ENCODE results near the gene USP15.

The USP15 gene

DNA sequence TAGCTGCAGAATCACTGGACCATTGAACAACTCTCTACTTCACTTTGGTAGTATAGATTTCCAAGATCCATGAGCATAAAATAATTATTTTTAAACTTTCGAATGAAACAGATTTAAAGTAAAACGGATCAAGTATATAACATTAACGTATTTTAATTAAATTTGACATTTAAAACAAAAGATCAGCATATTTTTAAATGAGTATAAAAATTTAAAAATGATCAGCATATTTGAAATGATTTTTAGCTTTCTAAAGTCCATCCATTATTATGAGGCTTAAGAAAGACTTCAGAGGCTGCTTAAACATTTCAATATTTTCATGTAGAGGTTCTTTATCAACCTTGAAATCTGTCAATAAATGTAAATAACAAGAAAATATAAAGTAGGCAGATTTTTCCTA lies 5.2 kb upstream of the USP15 start:
- intact Hi-C loops (cut with DNase I) = no loop called here
- no peak for DNase-seq

DNA sequence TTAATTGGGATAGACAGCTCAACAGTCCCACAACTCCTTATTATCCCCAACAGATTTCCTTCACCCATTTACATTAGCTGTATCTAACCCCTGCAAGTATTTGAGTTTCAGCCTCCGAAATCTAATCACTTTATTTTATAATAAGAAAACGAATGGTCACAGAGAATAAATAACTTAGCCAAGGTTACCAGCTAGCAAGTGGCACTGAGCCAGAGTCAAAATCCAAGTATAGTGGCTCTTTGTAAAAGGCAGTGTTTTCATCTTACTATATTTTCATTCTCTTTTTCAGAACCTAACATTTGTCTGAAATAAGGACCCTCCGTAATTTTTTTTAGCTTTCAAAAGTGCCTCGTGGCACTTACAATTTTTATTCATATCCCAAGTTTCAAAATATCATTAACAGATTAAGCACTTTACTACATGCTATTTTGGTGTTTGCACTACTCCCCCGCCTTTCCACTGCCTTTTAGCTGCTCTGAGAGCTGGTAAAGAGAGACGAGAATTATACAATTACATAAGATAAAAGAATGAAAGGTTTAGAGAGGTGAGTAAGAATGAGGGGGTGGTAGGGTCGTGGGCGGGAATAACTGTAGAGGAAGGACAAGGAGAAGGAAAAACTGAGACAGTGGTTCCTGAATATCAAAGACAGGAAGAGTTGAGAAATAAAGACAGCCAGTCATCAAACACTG lies 3.7 kb upstream of the USP15 start:
- intact Hi-C loops (cut with DNase I) = no loop called here
- DNase-seq = peak; percentile 12 to 86 (median 61)

DNA sequence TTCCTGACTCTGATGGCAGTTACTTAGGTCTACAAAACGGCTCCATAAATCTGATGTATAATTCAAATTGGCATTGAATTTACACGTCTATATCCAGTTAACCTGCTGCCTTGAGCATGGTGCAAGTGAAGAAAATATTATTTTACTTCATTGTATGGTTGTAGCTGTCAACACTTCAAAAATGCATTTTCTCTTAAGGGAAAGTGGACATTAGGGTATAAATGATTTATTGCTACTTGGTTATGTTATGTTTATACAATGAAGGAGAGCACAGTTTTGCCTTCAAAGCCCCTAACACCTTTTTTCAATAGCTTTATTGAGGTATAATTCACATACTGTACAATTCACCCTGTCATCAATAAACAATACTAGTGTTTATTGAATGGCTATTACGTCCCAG lies 2.0 kb upstream of the USP15 start:
- intact Hi-C loops (cut with DNase I) = no loop called here
- DNase-seq = no peak

DNA sequence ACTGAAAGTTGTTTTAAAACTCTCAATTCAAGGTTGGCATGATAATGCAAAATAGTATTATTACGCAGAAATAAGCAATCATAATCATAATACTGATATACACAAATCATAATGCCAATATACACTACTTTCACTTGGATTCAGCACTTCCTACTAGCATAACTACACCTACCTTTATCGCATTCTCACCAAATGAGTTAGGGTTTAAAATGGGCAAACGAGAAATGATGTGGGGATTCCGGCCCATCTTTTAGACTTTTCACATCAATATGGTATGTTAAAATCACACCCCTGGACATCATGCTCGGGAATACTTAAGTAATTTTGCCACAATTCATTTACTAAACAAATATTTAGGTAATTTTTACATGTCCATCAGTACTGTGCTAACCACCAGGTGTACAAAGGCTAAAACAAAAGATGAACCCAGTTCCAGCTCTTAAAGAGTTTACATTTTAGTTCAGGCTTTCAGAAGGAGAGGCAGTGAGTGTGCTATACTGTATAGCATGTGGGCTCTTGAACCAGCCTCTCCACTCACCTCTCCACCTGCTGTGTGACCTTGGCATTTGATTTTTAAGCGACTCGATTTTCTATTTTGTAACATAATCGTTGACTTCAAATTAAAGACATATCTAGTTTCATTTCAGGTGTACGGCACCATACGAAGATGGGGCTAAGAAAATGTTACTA lies 1.1 kb upstream of the USP15 start:
- peak in 1 of 42 donors; percentile 5 for DNase-seq
- intact Hi-C loops (cut with DNase I) = no loop called here

DNA sequence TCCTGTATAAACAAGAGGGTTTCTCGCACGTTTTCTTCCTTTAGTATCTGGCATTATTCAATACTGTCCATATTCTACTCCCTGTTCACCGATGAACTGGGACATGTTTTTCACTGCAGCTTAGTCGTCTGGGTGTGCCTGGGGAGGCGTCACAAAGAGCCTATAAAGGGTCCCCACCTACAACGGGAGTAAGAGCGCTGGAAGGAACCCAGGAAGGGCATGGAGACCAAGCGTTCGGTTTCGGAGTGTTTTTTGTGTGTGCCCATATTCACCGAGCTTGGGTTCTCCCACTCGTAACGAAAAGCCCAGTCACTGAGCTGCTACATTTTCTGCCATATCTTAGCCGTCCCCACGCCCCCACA lies 592 bp upstream of the USP15 start:
- no peak for DNase-seq
- intact Hi-C loops (cut with DNase I) = no loop called here

DNA sequence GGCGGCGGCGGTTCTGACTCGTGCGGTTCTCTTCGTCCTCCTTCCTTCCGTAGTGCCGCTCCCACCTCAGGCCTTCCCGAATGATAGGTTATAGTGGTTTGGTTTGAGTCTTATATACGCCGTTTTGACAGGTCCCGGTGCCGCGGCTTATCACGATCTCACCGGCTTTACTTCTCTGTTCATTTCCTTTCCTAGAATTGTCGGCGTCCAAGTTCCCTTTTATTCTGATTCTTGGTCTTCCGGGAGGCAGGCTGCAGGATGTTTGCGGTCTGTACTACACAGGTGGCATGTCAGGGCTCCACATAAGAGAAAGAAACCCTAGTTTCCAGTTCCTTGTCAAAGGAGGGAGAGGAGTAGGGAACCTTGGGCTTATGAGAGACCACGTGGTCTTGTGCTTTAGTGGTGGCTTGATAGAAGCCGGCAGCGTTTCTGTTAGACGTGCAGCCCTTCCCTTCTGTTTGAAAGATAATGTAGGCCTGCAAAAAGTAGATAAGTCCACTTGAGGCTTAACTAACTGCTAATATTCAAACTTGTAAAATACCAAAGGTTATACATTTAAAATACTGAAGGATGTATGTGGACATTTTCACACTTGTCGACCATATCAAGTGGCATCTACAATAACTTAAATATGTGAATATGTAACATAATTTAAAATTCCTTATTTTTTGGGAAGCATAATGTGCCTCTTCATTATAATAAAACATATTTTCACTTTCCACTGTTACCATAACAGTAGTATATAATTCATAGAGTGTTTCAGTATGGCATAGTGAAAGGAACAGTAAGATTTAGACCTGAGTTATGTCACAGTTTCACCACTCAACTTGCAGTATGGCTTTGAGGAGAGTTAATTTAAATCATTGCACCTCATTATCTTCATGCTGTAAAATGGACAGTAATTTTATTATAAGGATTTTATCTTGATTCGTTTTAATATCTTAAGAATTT lies 804 bp downstream of the USP15 start:
- DNase-seq = peak in 36 of 42 donors; percentile 12 to 74 (median 45)
- intact Hi-C loops (cut with DNase I) = no loop called here

DNA sequence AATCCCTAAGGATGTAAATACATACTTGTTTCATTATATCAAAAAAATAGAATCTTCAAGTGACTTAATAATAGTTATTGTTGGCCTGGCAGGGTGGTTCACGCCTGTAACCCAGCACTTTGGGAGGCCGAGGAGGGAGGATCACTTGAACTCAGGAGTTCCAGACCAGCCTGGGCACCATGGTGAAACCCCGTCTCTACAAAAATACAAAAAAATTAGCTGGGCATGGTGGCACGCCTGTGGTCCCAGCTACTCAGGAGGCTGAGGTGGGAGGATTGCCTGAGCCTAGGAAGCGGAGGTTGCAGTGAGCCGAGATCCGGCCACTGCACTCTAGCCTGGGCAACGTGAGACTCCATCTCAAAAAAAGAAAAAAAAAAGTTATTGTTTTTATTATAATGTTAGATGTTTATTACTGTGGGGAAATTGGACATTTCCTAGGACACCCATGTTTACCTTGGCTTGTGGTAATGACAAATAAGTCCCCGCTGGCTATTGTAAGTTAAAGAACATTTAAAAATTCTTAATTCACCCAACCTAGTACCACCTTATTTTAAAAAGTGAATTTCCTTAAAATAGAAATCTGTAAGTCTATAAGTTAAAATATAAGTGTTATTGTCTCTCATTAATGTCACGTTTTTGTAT lies 1.8 kb downstream of the USP15 start:
- intact Hi-C loops (cut with DNase I) = no loop called here

DNA sequence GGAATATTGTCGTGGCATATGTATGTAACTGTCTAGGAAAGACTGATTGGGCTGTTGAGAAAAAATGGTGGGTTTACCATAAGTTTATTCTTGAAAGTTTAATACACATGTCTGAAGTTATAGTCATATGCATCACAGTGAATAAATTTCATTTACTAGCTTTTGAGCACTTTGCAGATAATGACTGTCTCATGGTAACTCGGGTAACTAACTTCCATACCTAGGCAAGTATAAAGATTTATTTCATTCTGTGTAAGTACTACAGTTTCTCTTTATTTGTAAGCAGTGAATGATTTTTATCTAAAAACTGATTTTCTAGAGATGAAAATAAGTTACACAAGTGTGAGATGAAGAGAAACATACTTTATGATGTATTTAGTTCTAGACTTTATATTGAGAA lies 3.0 kb downstream of the USP15 start:
- intact Hi-C loops (cut with DNase I) = no loop called here
- no peak for DNase-seq

More for the DNA sequence above, 1.8 kb downstream of the USP15 start:
- DNase-seq = no peak

DNA sequence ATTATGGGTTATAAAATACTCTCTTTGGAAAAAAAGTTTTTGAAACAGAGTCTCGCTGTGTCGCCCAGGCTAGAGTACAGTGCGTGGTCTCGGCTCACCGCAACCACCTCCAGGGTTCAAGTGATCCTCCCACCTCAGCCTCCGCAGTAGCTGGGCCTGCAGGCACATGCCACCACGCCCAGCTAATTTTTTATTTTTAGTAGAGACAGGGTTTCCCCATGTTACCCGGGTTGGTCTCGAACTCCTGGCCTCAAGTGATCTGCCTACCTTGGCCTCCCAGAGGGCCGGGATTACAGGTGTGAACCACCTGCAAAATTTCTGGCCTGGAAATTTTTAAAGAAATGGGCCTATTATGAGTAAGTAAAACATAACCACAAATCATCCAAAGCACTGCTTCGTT lies 3.8 kb downstream of the USP15 start:
- intact Hi-C loops (cut with DNase I) = no loop called here
- DNase-seq = no peak

DNA sequence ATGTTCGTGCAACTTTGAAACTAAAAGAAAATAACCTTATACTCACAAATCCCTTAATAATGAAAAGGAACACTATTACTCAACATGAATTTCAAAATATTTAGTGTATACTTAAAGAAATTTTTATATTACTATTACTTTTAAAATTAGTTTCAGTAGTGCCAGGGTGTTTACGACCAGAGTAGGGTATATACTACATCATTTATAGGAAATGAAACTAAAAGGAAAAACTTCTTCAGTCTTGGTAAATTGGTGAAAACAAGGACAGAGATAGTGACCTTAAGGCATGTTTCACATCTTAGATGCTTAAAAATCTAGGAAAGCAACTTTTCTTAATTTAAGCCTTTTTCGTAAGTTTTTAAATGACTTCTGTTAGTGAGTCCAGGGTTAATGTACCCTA lies 4.5 kb downstream of the USP15 start:
- intact Hi-C loops (cut with DNase I) = no loop called here
- no peak for DNase-seq

DNA sequence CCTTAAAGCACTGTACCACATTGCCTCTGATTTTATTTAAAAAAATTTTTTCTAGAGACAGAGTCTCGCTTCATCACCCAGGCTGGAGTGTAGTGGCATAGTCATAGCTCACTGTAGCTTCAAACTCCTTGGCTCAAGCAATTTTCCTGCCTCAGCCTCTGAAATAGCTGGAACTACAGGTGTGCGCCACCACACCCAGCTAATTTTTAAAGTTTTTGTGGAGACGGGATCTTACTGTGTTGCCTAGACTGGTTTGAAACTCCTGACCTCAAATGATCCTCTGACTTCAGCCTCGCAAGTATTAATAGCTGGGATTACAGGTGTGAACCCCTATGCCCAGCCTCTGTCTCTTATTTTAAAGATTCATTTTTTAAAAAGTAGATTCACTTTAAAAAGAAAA lies 5.3 kb downstream of the USP15 start:
- intact Hi-C loops (cut with DNase I) = no loop called here
- no peak for DNase-seq

DNA sequence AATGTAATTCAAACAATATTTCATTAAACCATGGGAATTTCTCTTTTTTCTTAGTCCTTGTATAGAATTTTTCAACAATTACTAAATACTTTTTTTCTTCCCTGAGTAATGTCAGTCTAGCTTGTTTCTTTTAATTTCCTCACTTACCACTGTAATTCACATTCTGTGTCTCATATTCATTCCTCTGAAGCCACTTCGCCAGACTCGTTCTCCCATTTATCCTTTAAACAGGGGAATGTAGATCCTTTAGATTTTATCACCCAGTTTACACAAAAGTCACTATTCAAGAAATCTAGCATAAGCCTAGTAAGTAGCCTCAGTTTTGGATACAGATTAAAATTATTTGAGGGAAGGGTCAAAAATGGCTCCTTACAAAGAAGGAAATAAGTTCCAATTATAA lies 6.8 kb downstream of the USP15 start:
- intact Hi-C loops (cut with DNase I) = no loop called here
- DNase-seq = no peak

DNA sequence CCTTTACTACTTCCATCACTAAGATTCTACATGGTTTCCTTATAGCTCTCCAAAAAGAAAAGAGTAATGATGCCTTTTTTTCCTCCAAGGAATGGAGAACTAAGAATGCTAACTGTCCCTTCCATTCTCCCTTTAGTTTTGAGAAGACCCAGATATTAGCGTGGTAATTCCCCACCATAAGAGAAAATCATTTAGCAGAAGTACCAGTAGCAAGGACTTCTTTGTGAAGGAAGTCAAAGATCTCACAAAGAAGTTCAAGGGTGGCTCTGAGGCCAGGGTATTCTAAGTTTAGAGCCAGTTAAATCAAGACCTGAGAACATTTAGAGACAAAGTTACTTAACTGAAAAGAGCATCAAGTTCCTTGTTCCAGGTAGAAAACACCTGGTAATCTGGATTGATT lies 7.3 kb downstream of the USP15 start:
- no peak for DNase-seq
- intact Hi-C loops (cut with DNase I) = no loop called here

DNA sequence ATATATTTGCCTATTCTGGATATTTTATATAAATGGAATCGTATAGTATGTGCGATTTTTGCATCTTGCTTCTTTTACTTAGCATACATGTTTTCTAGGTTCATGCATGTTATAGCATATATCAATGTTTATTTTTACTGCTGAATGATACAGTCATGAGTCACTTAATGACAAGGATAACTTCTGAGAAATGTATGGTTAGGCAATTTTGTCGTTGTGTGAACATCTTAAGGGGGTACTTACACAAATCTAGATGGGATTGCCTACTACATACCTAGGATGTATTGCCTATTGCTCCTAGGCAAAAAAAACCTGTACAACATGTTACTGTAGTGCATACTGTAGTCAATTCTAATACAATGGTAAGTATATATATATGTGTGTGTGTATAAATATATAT lies 8.8 kb downstream of the USP15 start:
- intact Hi-C loops (cut with DNase I) = no loop called here
- DNase-seq = no peak

DNA sequence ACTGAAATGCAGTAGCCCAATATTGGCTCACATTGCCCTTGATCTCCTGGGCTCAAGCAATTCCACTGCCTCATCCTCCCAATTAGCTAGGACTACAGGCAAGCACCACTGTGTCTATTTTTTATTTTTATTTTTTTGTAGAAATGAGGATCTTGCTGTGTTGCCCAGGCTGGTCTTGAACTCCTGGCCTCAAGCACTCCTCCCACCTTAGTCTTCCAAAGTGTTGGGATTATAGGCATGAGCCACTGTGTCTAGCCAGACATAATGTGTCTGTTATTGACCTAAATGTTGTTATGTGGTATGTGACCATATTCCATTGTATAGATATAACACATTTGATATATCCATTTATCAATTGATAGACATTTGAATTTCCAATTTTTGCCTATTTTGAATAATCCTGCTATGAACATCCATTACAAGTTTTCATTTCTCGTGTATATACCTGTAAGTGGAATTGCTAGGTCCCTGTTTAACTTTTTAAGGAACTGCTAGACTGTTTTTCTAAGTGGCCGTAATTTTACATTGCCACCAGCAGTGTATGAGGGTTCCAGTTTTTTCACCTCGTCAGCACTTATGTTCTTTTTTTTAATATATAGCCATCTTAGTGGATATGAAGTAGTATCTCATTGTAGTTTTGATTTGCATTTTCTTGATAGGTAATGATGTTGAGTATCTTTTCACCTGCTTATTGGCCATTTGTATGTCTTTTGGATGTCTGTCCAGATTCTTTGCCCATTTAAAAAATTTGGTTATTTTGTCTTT lies 9.4 kb downstream of the USP15 start:
- intact Hi-C loops (cut with DNase I) = no loop called here
- no peak for DNase-seq

DNA sequence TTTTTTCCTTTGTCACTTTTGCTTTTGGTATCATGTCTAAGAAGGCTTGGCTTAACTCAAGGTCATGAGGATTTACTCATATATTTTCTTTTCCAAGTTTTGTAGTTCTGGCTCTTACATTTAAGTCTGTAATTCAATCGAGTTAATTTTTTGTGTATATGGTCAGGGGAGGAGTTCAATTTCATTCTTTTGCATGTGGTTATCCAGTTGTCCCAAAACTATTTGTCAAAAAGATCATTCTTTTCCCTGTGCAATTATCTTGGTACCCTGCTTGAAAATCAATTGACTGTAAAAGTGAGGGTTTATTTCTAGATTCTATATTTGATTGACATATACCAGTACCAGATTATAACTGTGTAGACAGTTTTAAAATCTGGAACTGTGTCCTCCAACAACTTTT lies 10.2 kb downstream of the USP15 start:
- DNase-seq = no peak
- intact Hi-C loops (cut with DNase I) = no loop called here

DNA sequence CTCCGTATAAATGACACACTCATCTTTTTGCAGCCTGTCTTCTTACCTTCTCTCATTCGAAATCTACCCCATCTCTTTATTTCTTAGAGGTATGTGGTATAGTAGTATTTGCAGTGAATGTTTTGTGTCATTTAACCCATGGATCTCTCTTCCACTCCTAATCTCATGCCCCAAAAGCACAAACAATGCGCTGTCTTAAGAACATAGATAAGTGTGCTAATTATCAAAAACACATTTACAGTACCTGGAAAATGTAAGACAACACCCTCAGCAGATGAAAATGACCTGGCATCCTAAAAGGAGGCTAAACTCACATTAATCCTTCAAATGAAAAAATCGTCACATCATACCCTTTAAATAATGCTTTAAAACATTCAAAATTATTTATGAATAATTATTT lies 10.7 kb downstream of the USP15 start:
- intact Hi-C loops (cut with DNase I) = no loop called here
- no peak for DNase-seq

DNA sequence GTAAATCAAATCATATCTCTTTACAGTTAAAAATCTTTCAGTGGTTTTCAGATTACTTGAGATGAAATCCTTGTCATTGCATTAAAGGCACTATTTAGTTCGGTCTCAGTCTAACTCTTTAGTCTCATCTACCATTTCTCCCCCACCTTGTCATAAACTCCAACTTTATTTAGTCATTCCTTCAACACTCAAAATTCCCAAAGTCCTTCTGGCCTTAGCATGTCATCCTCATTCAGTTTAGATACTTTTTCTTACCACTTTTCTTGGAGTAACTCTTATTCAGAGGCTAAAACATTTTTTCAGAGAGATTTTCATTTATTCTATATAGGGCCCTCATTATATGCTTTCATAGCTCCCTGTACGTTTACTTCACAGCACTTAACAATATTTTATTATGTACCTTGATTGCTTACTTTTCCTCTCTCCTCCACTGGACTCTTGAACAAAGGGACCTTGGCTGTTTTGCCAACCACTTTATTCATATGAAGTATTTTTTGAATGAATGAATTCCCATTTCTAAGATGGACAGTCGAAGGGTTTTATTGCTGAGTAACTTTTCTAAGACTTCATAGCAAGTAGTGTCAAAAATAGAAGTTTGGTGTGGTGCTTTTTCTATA lies 12.8 kb downstream of the USP15 start:
- intact Hi-C loops (cut with DNase I) = no loop called here
- DNase-seq = no peak
